ENCODE measurements around the gene ANKRD45.
"Not testable (repeated sequence)": the region's sequence is repeated elsewhere in the genome, so short reads cannot be mapped to it uniquely, and the experiment has no call there.

ANKRD45 gene

GRCh38 chr1:173639102-173639501 is 30.5 kb downstream of the ANKRD45 start:
- no peak for DNase-seq

GRCh38 chr1:173638043-173639021 is 31.3 kb downstream of the ANKRD45 start:
- DNase-seq: no peak

- not testable (repeated sequence) for DNase-seq
Observed at GRCh38 chr1:173637236-173638042, 32.2 kb downstream of the ANKRD45 start.

- no peak for DNase-seq
Observed at GRCh38 chr1:173635116-173635515, 34.5 kb downstream of the ANKRD45 start, which contains the start of gene TEX50. Gene TEX50, plus strand, starts transcription at chr1:173635338. Its CDS starts 184 bp downstream, at chr1:173635522.

- no peak for DNase-seq
Observed at GRCh38 chr1:173628888-173629287, 40.8 kb downstream of the ANKRD45 start.

- no peak for DNase-seq
Observed at GRCh38 chr1:173627269-173627668, 42.4 kb downstream of the ANKRD45 start.

- DNase-seq: no peak
Observed at GRCh38 chr1:173616859-173617258, 52.8 kb downstream of the ANKRD45 start.

GRCh38 chr1:173613086-173613485 is 56.6 kb downstream of the ANKRD45 start:
- not testable (repeated sequence) for DNase-seq

GRCh38 chr1:173608503-173609216 is 61.0 kb downstream of the ANKRD45 start:
- no peak for DNase-seq

GRCh38 chr1:173603056-173603591 is 66.5 kb downstream of the ANKRD45 start, which contains the start of gene SLC9C2:
Gene SLC9C2, minus strand, starts transcription at chr1:173603072. Its CDS starts 1,296 bp downstream, at chr1:173601776.
- no peak for DNase-seq

GRCh38 chr1:173601588-173601987 is 68.1 kb downstream of the ANKRD45 start:
- no peak for DNase-seq

GRCh38 chr1:173596097-173596825 is 73.4 kb downstream of the ANKRD45 start:
- DNase-seq: no peak

GRCh38 chr1:173591138-173591537 is 78.5 kb downstream of the ANKRD45 start:
- DNase-seq: not testable (repeated sequence)

GRCh38 chr1:173590557-173590956 is 79.1 kb downstream of the ANKRD45 start:
- DNase-seq: no peak

GRCh38 chr1:173581383-173582079 is 88.1 kb downstream of the ANKRD45 start:
- no peak for DNase-seq

GRCh38 chr1:173580658-173581057 is 89.0 kb downstream of the ANKRD45 start:
- DNase-seq: no peak

GRCh38 chr1:173580071-173580470 is 89.6 kb downstream of the ANKRD45 start:
- DNase-seq: no peak

- DNase-seq: no peak
Observed at GRCh38 chr1:173573596-173573995, 96.1 kb downstream of the ANKRD45 start.

GRCh38 chr1:173572201-173572873 is 97.3 kb downstream of the ANKRD45 start:
- DNase-seq: no peak

- no peak for DNase-seq
Observed at GRCh38 chr1:173570370-173571007, 99.2 kb downstream of the ANKRD45 start.
